GM11168 (cell line): ENCODE measurements around the gene IL13RA2.

Experiments
- in situ Hi-C: fragments of 300-500 bp; cut with MboI; formaldehyde crosslinking; loops from one replicate; pipeline ENCODE4 v1.12.0; 2022; ENCODE audit warnings: low sequenced_read_pairs; ENCODE audit not compliant: unreplicated experiment

Gene IL13RA2, protein sequence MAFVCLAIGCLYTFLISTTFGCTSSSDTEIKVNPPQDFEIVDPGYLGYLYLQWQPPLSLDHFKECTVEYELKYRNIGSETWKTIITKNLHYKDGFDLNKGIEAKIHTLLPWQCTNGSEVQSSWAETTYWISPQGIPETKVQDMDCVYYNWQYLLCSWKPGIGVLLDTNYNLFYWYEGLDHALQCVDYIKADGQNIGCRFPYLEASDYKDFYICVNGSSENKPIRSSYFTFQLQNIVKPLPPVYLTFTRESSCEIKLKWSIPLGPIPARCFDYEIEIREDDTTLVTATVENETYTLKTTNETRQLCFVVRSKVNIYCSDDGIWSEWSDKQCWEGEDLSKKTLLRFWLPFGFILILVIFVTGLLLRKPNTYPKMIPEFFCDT

DNA sequence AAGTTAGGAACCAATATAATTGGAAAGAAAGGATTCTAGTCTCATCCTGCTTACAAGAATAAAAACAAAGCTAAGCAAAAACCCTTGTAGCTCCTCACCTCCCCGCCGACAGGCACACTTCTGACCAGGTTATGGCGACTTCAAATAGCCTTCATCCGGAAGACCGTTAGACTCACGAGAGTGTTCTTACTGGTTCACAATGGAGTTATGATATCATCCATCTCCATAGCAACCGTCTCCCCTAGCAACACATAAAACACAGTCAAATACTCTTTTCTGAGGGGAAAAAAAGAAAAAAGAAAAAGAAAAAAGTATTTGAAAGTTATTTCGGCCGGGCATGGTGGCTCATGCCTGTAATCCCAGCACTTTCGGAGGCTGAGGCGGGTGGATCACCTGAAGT lies at the start of gene IL13RA2:
Gene IL13RA2, minus strand, starts transcription at position 162 of the 400 bp plus-strand sequence. CDS start 347 bp downstream, outside the sequence.
- in situ Hi-C loops = no loop called here

DNA sequence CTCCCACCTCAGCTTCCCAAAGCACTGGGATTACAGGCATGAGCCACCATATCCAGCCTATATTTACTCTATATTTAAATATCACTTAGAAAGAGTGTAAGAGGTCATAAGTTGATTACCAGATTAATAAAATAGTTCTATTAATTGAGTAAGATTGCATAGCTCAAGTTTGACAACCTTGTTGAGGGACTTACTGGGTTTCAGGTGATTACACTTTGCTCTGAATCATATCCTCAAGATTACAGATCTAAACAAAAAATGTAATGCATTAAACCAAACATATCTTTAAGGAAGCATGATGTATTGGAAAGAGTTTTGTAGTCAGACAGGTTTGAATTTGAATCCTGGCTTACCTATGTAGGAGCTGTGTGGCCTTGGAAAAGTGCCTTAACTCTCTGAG lies 47.9 kb upstream of the IL13RA2 start:
- in situ Hi-C loops = no loop called here

DNA sequence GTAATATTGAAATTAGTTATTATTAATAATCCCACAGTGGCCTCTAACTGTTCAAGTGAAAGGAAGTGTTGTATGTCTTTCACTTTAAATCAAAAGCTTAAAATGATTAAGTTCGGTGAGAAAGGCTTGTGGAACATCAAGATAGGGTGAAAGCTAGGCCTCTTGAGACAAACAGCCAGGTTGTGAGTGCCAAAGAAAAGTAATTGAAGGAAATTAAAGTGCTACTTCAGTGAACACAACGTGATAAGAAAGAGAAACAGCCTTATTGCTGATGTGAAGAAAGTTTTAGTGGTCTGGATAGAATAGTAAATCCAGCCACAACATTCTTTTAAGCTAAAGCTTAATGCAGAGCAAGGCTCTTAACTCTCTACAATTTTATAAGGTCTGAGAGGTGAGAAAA lies 42.6 kb upstream of the IL13RA2 start:
- in situ Hi-C loops = no loop called here

DNA sequence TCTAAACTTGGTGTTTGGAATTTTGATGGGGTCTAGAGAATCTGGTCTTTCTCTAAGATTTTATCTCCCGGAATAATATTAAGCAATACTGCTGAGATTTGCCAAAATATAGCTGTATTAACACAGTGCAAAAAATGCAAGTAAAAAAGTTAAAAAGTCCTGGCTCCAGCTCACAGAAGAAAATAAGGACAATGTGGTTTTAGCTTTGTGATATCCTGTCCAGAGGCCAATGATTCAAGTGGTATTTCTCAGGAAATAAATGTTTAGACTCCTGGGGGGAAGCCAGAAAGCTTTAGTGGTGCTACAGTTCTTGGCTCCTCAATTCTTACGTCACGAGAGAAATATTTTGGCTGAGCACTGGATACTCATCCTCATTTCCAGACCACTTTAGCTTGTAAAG lies 40.9 kb upstream of the IL13RA2 start:
- in situ Hi-C loops = no loop called here

DNA sequence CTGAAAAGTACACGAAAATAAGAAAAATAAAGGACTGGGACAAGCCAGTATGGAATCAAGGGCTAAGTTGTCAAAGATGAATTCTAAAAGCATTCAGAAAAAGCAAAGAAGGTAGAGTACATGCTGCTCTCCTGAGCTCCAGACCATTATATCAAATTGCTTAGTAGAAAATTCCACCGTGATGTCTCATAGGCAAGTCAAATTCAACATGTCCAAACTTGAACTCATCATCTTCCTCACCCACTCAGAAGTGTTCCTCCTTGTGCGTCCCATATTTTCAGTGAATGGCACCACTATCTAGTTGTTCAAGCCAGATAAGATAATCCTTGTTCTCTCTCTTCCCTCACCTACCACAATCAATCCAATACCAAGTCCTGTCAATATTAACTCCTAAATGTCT lies 37.5 kb upstream of the IL13RA2 start:
- in situ Hi-C loops = no loop called here

DNA sequence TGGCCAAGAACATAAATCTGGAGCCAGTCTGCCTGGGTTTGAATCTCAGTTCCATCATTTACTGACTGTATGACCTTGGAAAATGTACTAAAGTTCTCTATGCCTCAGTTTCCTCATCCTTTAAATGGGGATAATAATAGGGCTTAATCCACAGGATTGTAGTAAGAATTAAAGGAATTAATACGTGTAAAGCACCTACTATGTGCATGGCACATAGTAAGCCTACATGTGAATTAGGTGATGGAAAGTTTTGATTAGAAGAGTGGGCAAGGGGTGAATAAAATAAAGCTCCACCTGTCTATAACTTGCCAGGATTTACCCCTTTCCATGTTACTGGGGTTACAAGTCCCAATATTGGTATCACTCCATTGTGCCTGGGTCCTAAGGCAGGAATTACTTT lies 35.8 kb upstream of the IL13RA2 start:
- in situ Hi-C loops = no loop called here

DNA sequence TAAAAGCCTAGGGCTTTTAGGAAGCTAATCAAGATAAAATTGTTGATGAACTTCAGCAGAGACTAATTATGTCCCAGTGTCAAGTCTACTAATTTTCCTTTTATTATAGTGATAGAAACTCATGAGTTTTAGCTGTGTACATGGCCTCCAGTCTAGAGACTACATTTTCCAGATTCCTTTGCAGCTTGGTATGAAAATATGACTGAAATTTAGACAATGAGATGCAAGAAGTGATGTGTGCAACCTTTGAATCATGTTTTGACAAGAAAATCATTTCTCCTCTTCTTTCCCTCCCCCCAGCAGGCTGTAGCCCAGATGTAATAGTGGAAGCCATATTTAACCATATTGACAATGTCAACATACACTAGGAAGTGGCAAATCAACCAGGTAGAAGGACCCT lies 30.3 kb upstream of the IL13RA2 start:
- in situ Hi-C loops = no loop called here

DNA sequence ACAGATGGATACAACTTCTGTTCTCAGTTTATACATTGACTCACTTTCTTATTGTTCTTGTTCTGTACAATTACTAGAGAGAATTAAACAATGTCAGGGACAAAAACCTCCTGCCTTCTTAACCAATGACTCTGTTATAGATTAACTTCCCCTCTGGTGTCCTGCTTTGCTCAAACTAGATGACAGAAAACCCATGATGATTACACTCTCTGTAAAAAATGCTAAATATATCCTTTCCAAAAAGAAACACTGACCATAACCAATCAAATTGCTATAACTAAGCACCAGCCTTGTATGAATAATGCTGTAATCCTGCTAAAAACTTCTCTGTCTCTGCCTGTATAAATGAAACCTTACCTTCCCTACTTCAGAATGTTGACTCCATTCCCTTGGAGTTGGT lies 29.8 kb upstream of the IL13RA2 start:
- in situ Hi-C loops = no loop called here

DNA sequence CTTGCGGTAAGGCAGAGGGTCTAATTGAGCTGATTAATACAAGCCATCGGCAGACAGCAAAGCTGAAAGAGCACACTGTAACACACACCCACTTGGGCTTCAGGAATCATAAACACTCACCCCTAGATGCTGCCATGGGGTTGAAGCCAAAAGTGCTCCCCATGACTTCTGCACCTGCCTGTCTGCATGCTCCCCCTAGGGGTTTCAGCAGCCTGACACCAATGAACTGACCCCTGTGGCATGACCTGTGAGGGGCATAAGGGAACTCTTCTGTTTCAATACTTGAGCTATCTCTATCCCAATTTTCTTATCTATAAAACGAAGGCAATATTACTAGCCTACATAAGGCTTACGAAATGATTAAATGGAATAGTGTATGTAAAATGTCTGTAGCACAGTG lies 23.0 kb upstream of the IL13RA2 start:
- in situ Hi-C loops = no loop called here

DNA sequence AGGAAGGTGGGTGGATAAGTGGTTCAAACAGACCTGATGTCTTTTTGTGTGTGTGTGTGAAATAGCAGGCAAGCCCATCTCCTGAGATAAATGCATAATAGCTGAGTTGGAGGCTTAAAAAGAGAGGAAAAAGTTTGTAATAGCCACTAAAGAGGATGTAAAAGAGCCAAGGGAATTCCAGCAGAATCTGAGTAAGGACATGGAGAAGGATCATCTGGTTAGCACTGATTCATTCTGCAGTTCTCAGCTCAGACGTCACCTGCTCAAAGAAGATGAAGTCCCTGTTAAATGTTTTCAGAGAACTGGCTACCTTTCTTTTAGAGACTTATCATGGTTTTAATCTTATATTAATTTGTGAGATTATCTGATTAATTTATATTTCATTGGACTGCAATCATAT lies 21.0 kb upstream of the IL13RA2 start:
- in situ Hi-C loops = no loop called here

DNA sequence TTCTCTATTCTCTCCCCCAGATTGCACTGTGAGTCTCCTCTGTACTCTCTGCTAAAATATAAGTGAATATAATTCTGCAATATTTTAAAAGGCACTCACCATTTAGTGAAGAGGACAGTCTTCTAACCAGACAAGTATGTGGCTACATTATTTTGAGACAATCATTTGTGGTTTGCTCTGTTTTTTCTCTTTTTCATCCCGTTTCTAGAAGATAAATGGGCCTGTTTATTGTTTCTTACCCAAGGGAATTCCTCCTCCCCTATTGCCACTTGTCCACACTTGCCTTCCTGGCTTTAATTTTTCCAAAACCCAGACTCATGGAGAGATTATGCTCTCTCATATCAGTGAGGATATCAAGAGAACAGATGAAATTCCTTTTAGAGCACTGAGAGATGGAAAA lies 18.6 kb upstream of the IL13RA2 start:
- in situ Hi-C loops = no loop called here

DNA sequence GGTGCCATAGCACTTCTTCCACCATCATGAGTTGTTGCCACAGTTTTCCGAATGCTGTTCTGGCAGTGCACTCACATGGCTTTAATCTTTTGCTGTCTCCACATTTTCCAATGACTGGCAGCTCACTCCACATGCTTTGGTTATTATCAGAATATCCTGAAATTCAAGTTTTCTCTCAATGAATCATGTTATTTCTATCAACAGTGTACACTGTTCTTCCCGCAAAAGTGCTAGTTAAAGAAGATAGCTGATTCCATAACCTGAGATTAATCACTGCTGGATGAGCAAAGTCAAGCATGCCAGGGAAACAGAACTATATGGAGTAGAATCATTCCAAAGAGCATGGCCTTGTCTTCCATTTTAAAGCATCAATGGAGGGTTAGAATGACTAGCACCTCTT lies 14.6 kb upstream of the IL13RA2 start:
- in situ Hi-C loops = no loop called here

DNA sequence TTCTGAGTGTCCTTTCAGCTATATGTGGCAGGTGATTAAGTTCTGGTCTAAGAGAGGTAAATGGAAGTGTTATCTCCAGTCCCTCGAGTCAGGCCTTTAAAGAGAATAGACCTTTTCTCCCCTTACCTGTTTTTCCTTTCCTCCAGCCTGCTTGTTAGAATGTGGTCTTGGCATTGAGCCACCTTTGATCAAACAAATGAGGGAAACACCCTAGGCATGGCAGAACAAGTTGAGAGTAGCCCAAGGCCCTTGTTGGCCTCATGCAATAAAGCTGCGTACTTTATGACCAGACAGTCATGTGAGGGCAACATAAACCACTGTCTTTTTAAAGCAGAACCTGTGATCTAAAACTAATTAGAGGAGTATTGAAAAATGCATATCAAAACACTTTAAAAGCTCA lies 13.2 kb upstream of the IL13RA2 start:
- in situ Hi-C loops = no loop called here

DNA sequence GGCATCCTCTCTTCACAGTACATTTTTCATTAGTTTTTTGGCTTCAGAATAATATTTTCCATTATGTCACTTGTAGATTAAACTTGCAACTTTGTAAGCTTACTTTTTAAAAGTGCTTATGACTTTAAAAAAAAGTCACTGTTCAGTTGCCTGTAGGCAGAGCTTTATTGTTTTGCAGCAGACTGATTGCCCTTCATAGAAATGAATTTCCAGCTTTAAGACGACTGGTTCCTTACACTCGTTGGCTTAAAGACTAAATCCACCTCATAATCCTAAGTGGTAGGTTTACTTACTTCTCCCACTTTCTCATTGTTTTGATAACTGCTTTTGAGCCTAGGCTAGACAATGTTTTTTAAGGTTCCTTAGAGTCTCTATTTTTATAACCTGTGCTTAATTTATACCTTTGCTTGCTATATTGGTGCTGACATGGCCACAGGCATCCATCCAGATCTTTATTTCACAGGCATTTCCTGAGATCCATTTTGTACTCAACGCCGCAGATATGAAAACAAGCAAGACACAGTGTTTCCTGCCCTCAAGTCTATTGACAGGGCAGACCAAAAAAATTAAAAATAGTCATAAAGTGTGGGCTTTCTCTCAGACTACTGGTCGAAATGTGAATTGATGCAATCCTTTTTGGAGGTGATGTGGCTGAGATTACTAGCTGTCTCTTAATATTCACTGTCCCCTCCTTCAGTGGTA lies 12.6 kb upstream of the IL13RA2 start:
- in situ Hi-C loops = no loop called here

DNA sequence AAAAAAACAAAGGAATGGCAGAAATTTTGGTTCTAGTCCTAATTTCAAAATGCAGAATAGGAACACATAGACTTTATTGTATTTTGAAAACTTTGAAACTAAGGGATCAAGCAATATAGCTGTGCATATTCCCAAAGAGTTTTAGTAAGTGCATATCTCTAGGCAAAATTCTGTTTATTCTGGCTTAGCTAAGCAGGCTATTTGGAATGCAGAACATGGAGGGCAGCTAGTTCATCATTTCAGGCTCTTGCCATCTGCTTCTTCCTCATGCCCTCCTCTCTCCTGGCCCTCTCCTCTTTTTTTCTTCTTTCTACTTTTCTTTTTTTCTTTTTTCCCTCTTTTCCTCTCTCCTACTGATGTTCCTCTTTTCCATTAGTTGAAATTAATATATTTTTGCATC lies 12.0 kb upstream of the IL13RA2 start:
- in situ Hi-C loops = no loop called here

DNA sequence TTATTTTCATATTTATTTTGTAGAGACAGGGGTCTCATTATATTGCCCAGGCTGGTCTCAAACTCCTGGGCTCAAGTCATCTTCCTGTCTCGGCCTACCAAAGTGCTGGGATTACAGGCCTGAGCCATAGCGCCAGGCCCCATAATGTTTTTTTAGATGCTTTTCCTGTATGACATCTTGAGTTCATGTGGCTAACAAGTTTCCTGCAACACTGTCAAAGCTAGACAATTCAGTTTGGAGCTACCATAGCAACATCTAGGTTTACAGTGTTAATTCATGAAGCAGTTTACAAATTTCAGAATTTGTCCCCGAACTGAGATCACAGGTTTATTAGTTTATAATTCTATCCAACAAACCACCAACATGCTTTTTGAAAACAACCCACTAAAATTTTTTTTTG lies 6.4 kb upstream of the IL13RA2 start:
- in situ Hi-C loops = no loop called here

DNA sequence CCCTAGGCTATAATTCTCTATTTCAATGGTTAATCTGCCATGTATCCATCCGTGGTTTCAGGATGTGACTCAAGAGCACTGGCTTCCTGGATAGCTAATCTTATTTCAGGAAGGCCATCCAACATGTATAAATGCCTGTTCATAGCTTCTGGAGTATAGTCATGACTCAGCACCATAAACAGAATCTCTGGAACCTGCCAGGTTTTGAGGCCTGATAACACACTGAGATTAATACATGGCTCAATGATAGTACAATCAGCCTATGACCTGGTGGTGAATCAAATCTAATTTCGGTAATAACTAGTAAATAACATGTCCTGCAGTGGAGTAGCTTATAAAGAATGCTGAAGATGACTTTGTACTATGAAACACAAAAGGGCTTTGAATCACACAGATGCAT lies 5.7 kb upstream of the IL13RA2 start:
- in situ Hi-C loops = no loop called here

DNA sequence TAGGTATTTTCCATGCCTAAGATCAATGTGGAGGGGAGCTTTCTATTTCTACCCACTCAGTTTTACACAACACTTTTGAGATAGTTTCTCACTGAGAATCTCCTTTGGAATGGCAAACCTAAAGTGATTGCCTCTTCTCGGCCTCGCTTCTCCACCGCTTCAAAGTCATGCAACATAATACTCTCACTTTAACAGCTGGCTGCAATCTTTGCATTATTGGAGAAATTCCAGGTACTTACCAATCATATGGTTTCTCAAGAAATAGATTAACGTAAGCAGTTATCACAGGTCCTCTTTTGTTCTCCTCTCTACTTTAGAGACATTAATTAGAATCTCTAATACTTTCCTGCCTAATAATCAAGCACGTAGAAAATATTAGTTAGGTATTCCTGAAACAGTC lies 3.7 kb upstream of the IL13RA2 start:
- in situ Hi-C loops = no loop called here

DNA sequence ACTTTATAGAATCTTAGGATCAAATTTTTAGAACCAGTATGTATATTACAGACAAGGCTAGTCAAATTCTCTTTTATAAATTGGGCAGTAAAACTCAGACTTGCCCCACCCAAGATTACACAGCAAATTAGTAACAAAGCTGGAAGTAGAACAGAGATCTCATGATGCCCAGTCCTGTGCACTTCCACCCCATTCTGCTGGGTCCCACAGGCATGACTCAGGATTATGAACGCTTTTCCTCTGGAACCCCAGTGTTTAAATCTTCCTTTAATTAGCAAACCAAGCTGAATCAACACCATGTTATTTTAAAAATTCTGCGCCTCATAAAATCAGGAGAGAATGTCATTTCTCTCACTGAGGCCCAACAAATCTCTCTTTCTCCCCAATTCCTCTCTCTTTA lies 1.5 kb upstream of the IL13RA2 start:
- in situ Hi-C loops = no loop called here

DNA sequence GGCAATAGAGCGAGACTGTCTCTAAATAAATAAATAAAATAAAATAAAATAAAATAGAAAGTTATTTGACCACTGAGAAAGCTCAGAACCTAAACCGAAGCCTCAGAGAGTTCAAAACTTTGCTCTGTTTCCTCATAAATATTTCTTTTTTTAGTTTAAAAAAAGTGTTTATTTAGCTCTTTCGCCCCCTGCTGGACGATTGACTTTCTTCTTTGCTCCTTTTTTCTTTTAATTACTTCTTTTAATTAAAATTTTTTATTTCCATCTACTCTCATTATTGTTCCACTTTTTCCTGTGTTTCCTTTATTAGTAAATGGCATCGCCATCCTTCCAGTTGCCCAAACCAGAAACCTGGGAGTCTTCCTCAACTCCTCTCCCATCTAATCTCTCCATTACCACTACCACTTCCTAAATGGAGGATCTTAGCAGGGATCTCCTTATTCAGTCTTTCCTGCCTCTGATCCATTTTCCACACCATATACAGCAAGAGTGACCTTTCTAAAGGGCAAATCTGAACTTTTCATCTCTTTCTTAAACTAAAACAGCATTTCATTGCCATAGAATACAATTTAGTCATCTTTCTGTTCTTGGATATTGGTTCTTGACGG lies 728 bp upstream of the IL13RA2 start:
- in situ Hi-C loops = no loop called here

DNA sequence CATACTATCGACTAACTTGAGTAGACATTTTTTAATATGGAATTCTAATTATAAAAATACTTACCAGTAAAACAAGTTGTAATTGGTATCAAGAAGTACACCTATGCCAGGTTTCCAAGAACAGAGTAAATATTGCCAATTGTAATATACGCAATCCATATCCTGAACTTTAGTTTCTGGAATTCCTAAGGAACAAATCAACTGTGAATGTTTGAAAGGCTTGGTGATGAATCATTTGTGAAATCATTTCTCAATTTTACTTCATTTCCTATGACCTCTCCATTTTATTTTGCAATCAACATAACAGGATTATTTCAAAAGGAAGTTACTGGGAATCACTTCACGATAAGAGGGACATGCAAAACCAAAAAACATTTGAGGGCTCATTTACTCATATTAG lies 3.7 kb downstream of the IL13RA2 start:
- in situ Hi-C loops = no loop called here

DNA sequence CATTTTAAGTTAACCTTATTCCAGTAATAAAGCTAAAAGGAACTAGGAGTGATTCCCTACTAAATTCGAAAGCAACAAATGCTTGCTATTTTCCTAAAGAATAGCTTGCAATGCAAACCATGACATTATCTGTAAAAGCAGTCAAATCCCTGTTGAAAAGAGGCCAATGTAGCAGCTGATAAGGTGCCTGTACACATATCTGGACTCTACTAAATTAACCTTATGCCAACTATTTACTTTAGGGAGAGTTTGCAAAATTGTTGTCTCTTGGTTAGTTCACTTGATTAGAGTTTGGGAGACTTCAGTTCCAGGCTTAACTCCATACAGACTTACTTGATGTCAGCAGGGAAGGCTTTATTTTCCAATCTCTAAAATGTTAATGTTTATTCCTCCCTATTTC lies 6.0 kb downstream of the IL13RA2 start:
- in situ Hi-C loops = no loop called here
